OCI-LY7 (cell line): ENCODE measurements around the gene LAPTM5. TPM values are rescaled to one million over a fixed set of nuclear protein-coding genes. Genes with fewer than 3 reads are reported as not detected.

ENCODE experiments used
- BruUV-seq: library from RNA; stranded (reverse); fragments of 400-500 nt; replicated peaks from 2 replicates; lab custom pipeline; 2021; lab: Mats Ljungman, UMichigan
- CTCF ChIA-PET: fragments of 300-600 bp; sonication (Branson Sonifier 250); formaldehyde crosslinking; loops from one replicate; lab custom pipeline; 2022; ENCODE audit warnings: antibody characterized with exemption; ENCODE audit not compliant: unreplicated experiment; lab: Charles Lee
- POLR2A ChIA-PET: fragments of 300-600 bp; sonication (Branson Sonifier 250); formaldehyde crosslinking; loops from one replicate; lab custom pipeline; 2022; ENCODE audit warnings: antibody characterized with exemption; lab: Charles Lee
- DNase-seq: peaks from one replicate; pipeline ENCODE4 v3.0.0-alpha.2; 2015; ENCODE audit warnings: low spot score
- H2AFZ ChIP-seq: fragments of 200-600 bp; sonication (generic), shearing (Covaris generic); 2 replicates; pipeline ENCODE4 v1.6.1; 2014; ENCODE audit warnings: mild to moderate bottlenecking, antibody characterized with exemption, low read length, moderate library complexity
- H3K27ac ChIP-seq: fragments of 200-600 bp; sonication (generic); 2 replicates; pipeline ENCODE4 v1.5.1; 2014; ENCODE audit warnings: mixed run types, low read depth, mild to moderate bottlenecking, moderate library complexity, low read length, inconsistent platforms; ENCODE audit not compliant: poor library complexity, severe bottlenecking
- H3K36me3 ChIP-seq: fragments of 200-600 bp; sonication (generic); 2 replicates; pipeline ENCODE4 v1.6.1; 2014; ENCODE audit warnings: mild to moderate bottlenecking, antibody characterized with exemption, low read length, moderate library complexity, mixed read lengths; ENCODE audit not compliant: insufficient read depth
- H3K4me1 ChIP-seq: fragments of 200-600 bp; sonication (generic); 2 replicates; pipeline ENCODE4 v1.5.1; 2014; ENCODE audit warnings: mild to moderate bottlenecking, low read length; ENCODE audit not compliant: insufficient read depth, poor library complexity, severe bottlenecking
- H3K4me2 ChIP-seq: fragments of 200-600 bp; sonication (generic); 2 replicates; pipeline ENCODE4 v1.6.1; 2014; ENCODE audit warnings: mild to moderate bottlenecking, low read length
- H3K4me3 ChIP-seq: fragments of 200-600 bp; sonication (generic); 2 replicates; pipeline ENCODE4 v1.5.1; 2014; ENCODE audit warnings: mild to moderate bottlenecking, low read depth, low read length; ENCODE audit not compliant: poor library complexity, severe bottlenecking
- H3K79me2 ChIP-seq: fragments of 200-600 bp; sonication (generic); 2 replicates; pipeline ENCODE4 v1.6.1; 2016; ENCODE audit warnings: low read depth, mild to moderate bottlenecking, low read length, moderate library complexity, mixed read lengths; ENCODE audit not compliant: insufficient read depth
- H3K9me2 ChIP-seq: fragments of 200-600 bp; sonication (generic); 2 replicates; pipeline ENCODE4 v1.6.1; 2016; ENCODE audit warnings: mild to moderate bottlenecking, low read length, mixed read lengths; ENCODE audit not compliant: insufficient read depth
- H3K9me3 ChIP-seq: fragments of 200-600 bp; sonication (generic); 2 replicates; pipeline ENCODE4 v1.6.1; 2014; ENCODE audit warnings: mild to moderate bottlenecking, mixed run types, low read length, mixed read lengths
- H4K20me1 ChIP-seq: fragments of 200-600 bp; sonication (generic); 2 replicates; pipeline ENCODE4 v1.6.1; 2014; ENCODE audit warnings: mild to moderate bottlenecking, antibody characterized with exemption, low read length, moderate library complexity, mixed read lengths; ENCODE audit not compliant: insufficient read depth
- CTCF ChIP-seq: fragments of 200-600 bp; sonication (generic); conservative IDR thresholded peaks from 2 replicates; pipeline ENCODE4 v1.5.1; 2014; ENCODE audit warnings: mild to moderate bottlenecking, antibody characterized with exemption, low read length, moderate library complexity, mixed read lengths
- EZH2phosphoT487 ChIP-seq: fragments of 200-600 bp; sonication (generic); IDR thresholded peaks from 2 replicates; pipeline ENCODE4 v1.6.1; 2018; ENCODE audit warnings: low read depth, borderline replicate concordance, mild to moderate bottlenecking, mixed run types, antibody characterized with exemption, low read length, moderate library complexity, mixed read lengths
- intact Hi-C: fragments of 100-400 bp; cut with micrococcal nuclease; formaldehyde crosslinking; loops from one replicate; pipeline ENCODE4 v1.10.0; 2022; ENCODE audit not compliant: unreplicated experiment
- total RNA-seq, 2 experiments: library from RNA; depleted of rRNA in 1 of 2; stranded (reverse); fragments of >200 nt in 1 of 2; shearing (Covaris generic) in 1 of 2; gene quantifications; 2 replicates each; pipeline ENCODE4 v1.2.3, GENCODE V29; 2014 to 2022

Gene LAPTM5
- total RNA-seq, 2 experiments from 2014 or later = 113 to 137 TPM

GRCh38 chr1:30712583-30712982, 45.0 kb downstream of the LAPTM5 start:
- no peaks in the 10 kb centered on the region for H3K36me3 ChIP-seq
- DNase-seq = no peak
- H3K9me3 ChIP-seq = peaks cover 10% of the 10 kb centered on the region; the same call in 1 of the 2 replicates
- intact Hi-C loops = no loop called here
- H3K4me1 ChIP-seq = no peaks in the 10 kb centered on the region
- no peak overlapping the region for H3K4me2 ChIP-seq
- no peak overlapping the region for H3K27ac ChIP-seq
- no TSS peak for BruUV-seq
- no peak for TF ChIP-seq EZH2phosphoT487
- ChIA-PET POLR2A (no interaction called here), CTCF (no interaction called here)
- H4K20me1 ChIP-seq = no peaks in the 10 kb centered on the region
- no peaks in the 10 kb centered on the region for H3K9me2 ChIP-seq
- no peak overlapping the region for H2AFZ ChIP-seq
- no peaks in the 10 kb centered on the region for H3K79me2 ChIP-seq
- no peak overlapping the region for H3K4me3 ChIP-seq

DNA sequence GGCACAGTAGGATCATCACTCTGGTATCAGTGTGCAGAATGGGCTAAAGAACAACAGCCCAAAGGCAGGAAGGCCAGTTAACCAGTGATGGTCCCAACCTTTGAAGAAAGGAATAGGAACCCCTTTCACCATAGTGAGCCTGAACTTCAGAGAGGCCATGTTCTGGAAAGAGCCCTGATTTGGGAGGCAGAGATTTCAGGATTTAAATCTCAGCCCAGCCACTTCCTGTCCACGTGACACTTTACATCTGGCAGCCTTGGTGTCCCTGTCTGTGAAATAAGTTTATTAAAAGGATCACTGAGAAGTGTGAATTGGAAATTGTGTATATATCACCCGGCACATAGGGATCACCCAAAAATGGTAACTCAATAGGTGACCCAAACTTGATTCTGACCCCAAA, 47.2 kb downstream of the LAPTM5 start:
- no peak for TF ChIP-seq CTCF
- no peak for TF ChIP-seq EZH2phosphoT487
- Histone ChIP-seq H3K9me2 (no peaks in the 10 kb centered on the region), H2AFZ (no peak overlapping the region), H3K4me3 (no peak overlapping the region), H4K20me1 (no peaks in the 10 kb centered on the region), H3K36me3 (no peaks in the 10 kb centered on the region), H3K27ac (no peak overlapping the region), H3K9me3 (peaks cover 5% of the 10 kb centered on the region; the same call in 1 of the 2 replicates), H3K4me1 (no peaks in the 10 kb centered on the region), H3K4me2 (no peak overlapping the region), H3K79me2 (no peaks in the 10 kb centered on the region)
- no peak for DNase-seq
- ChIA-PET POLR2A (no interaction called here), CTCF (no interaction called here)
- no TSS peak for BruUV-seq
- intact Hi-C loops = no loop called here

DNA sequence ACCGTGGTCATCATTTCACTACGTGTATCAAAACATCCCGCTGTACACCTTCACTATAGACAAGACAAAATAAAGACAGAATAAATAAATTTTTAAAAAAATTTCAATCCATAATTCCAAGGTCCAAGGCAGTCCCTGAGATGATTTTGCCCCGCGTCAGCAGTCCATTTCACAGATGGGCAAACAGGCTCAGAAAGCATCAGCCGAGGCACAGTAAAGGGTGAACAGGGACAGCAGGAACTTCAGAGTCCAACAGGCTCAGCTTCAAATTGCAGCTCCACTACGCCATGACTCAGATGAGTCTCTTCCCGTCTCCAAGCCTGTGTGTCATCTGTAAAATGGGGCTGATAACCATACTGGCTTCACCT, 49.2 kb downstream of the LAPTM5 start:
- no peaks in the 10 kb centered on the region for H3K9me2 ChIP-seq
- no peaks in the 10 kb centered on the region for H3K4me1 ChIP-seq
- no peak for DNase-seq
- ChIA-PET POLR2A (no interaction called here), CTCF (interaction anchor here (0.6 kb wide), 1 partner anchor 1463 kb away, joined by 3 read pairs; no protein-coding TSS in a partner anchor)
- no peaks in the 10 kb centered on the region for H3K9me3 ChIP-seq
- H4K20me1 ChIP-seq = no peaks in the 10 kb centered on the region
- intact Hi-C loops = loop anchor here (5.0 to 10.0 kb wide), 4 partner anchors 301 to 1471 kb away; partner anchors contain the start of gene PTPRU
- H3K4me3 ChIP-seq = no peak overlapping the region
- TF ChIP-seq CTCF (peak; percentile 22; the same call in 1 of the 2 replicates), EZH2phosphoT487 (no peak)
- H3K79me2 ChIP-seq = no peaks in the 10 kb centered on the region
- no peak overlapping the region for H3K27ac ChIP-seq
- H3K4me2 ChIP-seq = no peak overlapping the region
- H2AFZ ChIP-seq = no peak overlapping the region
- no peaks in the 10 kb centered on the region for H3K36me3 ChIP-seq
- BruUV-seq = no TSS peak
